Neural cell (in vitro differentiated cells): Measurements from ENCODE around the gene STKLD1. TPM values are rescaled to one million over a fixed set of nuclear protein-coding genes. Genes with fewer than 3 reads are reported as not detected.

ENCODE experiments used
- H2AFZ ChIP-seq: fragments of 200-600, 300-800 bp; sonication (generic), shearing (Covaris generic); 2 replicates; pipeline ENCODE4 v1.6.0; 2014; ENCODE audit warnings: low read depth, mild to moderate bottlenecking, antibody characterized with exemption, low read length, moderate library complexity
- H3F3A ChIP-seq: fragments of 200-600 bp; shearing (Covaris generic); 2 replicates; pipeline ENCODE4 v1.6.1; 2016; ENCODE audit warnings: mild to moderate bottlenecking, moderate library complexity, mixed read lengths, antibody characterized with exemption, low read length; ENCODE audit not compliant: insufficient read depth, poor library complexity, severe bottlenecking
- H3K27ac ChIP-seq: fragments of 200-600, 300-800 bp; sonication (generic), shearing (Covaris generic); 2 replicates; pipeline ENCODE4 v1.5.1; 2014; ENCODE audit warnings: mild to moderate bottlenecking, low read length, moderate library complexity
- H3K27me3 ChIP-seq: fragments of 300-800, 200-600 bp; sonication (generic), shearing (Covaris generic); 2 replicates; pipeline ENCODE4 v1.6.0; 2014; ENCODE audit warnings: mild to moderate bottlenecking, low read depth, low read length, moderate library complexity; ENCODE audit not compliant: insufficient read depth
- H3K36me3 ChIP-seq: fragments of 300-800, 200-600 bp; sonication (generic), shearing (Covaris generic); 2 replicates; pipeline ENCODE4 v1.5.1; 2014; ENCODE audit warnings: mild to moderate bottlenecking, antibody characterized with exemption, low read length, moderate library complexity; ENCODE audit not compliant: insufficient read depth
- H3K4me2 ChIP-seq: fragments of 300-800, 200-600 bp; sonication (generic), shearing (Covaris generic); 2 replicates; pipeline ENCODE4 v1.6.0; 2014; ENCODE audit warnings: mild to moderate bottlenecking, low read length
- H3K4me3 ChIP-seq: fragments of 300-800, 200-600 bp; sonication (generic), shearing (Covaris generic); 2 replicates; pipeline ENCODE4 v1.5.1; 2014; ENCODE audit warnings: mild to moderate bottlenecking, low read length, moderate library complexity
- H3K79me2 ChIP-seq: fragments of 200-600 bp; shearing (Covaris generic); replicated peaks from 2 replicates; pipeline ENCODE4 v1.6.0; 2014; ENCODE audit warnings: mild to moderate bottlenecking, low read length, moderate library complexity; ENCODE audit not compliant: insufficient read depth
- H3K9ac ChIP-seq: fragments of 300-800, 200-600 bp; sonication (generic), shearing (Covaris generic); 2 replicates; pipeline ENCODE4 v1.6.1; 2016; ENCODE audit warnings: mild to moderate bottlenecking, low read length, mixed read lengths
- H3K9me2 ChIP-seq: fragments of 200-600 bp; shearing (Covaris generic); 2 replicates; pipeline ENCODE4 v1.6.1; 2016; ENCODE audit warnings: mild to moderate bottlenecking, low read length, mixed read lengths; ENCODE audit not compliant: insufficient read depth
- H3K9me3 ChIP-seq: fragments of 200-600, 300-800 bp; sonication (generic), shearing (Covaris generic); 2 replicates; pipeline ENCODE4 v1.6.1; 2016; ENCODE audit warnings: mild to moderate bottlenecking, mixed run types, low read length, moderate library complexity, mixed read lengths
- H4K20me1 ChIP-seq: fragments of 200-600 bp; shearing (Covaris generic); 2 replicates; pipeline ENCODE4 v1.6.1; 2016; ENCODE audit warnings: mild to moderate bottlenecking, mixed run types; ENCODE audit not compliant: insufficient read depth
- EP300 ChIP-seq: fragments of 450-650 bp; conservative IDR thresholded peaks from 2 replicates; pipeline ENCODE4 v1.6.1; 2014; ENCODE audit warnings: antibody characterized with exemption, mild to moderate bottlenecking, moderate library complexity; ENCODE audit not compliant: poor library complexity, severe bottlenecking
- EZH2 ChIP-seq: fragments of 200-600, 300-800 bp; shearing (Covaris generic), sonication (generic); IDR thresholded peaks from 2 replicates; pipeline ENCODE4 v1.6.1; 2014; ENCODE audit warnings: antibody characterized with exemption, low read length, borderline replicate concordance, mild to moderate bottlenecking; ENCODE audit not compliant: insufficient read depth, poor library complexity, severe bottlenecking
- MXI1 ChIP-seq: fragments of 450-650 bp; conservative IDR thresholded peaks from 2 replicates; pipeline ENCODE4 v1.6.1; 2014; ENCODE audit warnings: antibody characterized with exemption, mild to moderate bottlenecking; ENCODE audit not compliant: poor library complexity, severe bottlenecking
- POLR2AphosphoS5 ChIP-seq: IDR thresholded peaks from 2 replicates; pipeline ENCODE4 v1.6.1; 2012
- RAD21 ChIP-seq: fragments of 450-650 bp; conservative IDR thresholded peaks from 2 replicates; pipeline ENCODE4 v1.6.1; 2014; ENCODE audit warnings: antibody characterized with exemption, mild to moderate bottlenecking, moderate library complexity
- REST ChIP-seq: IDR thresholded peaks from 2 replicates; pipeline ENCODE4 v1.6.1; 2012; ENCODE audit warnings: borderline replicate concordance
- SMC3 ChIP-seq: fragments of 450-650 bp; conservative IDR thresholded peaks from 2 replicates; pipeline ENCODE4 v1.6.1; 2014; ENCODE audit warnings: antibody characterized with exemption, mild to moderate bottlenecking, moderate library complexity; ENCODE audit not compliant: poor library complexity
- TAF1 ChIP-seq: IDR thresholded peaks from 2 replicates; pipeline ENCODE4 v1.6.1; 2012; ENCODE audit warnings: low read depth
- polyA plus RNA-seq: library from polyadenylated mRNA; depleted of rRNA; stranded (reverse); fragments of >200 nt; gene quantifications from 2 replicates; pipeline ENCODE4 v1.2.3, GENCODE V29; 2014
- TF ChIP-seq, protein P1 (sequence below): fragments of 450-650 bp; IDR thresholded peaks from 2 replicates; pipeline ENCODE4 v1.5.1; 2014; ENCODE audit warnings: antibody characterized with exemption, mild to moderate bottlenecking, moderate library complexity; ENCODE audit not compliant: poor library complexity, severe bottlenecking

STKLD1 gene
- polyA plus RNA-seq, 1 donor from 2014 or later = 1.1 TPM

DNA sequence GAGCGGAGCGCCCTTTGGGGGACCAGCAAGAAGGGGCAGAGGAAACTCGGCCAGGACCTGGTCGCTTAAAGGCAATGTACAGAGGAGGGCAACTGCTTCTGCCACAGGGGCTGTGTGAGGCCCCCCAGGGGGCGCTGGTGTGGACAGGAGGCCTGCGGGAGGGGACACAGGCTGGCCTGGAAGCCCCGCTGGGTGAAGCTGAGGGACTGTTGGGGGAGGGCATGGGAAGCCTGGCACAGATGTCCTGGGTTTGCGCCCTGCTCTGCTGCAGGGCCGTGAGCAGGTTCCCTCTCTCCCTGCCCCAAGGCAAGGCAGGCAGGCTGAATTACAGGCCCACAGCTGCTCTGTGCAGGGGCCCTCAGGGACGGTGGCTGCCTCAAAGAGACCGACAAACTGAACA is 33.6 kb upstream of the STKLD1 start:
- peaks cover 10% of the 10 kb centered on the region for H3K79me2 ChIP-seq
- TF ChIP-seq TAF1 (no peak), RAD21 (no peak), POLR2AphosphoS5 (no peak), EP300 (no peak), EZH2 (no peak), MXI1 (no peak), REST (no peak), SMC3 (no peak)
- TF ChIP-seq, protein P1, sequence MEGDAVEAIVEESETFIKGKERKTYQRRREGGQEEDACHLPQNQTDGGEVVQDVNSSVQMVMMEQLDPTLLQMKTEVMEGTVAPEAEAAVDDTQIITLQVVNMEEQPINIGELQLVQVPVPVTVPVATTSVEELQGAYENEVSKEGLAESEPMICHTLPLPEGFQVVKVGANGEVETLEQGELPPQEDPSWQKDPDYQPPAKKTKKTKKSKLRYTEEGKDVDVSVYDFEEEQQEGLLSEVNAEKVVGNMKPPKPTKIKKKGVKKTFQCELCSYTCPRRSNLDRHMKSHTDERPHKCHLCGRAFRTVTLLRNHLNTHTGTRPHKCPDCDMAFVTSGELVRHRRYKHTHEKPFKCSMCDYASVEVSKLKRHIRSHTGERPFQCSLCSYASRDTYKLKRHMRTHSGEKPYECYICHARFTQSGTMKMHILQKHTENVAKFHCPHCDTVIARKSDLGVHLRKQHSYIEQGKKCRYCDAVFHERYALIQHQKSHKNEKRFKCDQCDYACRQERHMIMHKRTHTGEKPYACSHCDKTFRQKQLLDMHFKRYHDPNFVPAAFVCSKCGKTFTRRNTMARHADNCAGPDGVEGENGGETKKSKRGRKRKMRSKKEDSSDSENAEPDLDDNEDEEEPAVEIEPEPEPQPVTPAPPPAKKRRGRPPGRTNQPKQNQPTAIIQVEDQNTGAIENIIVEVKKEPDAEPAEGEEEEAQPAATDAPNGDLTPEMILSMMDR = no peak

DNA sequence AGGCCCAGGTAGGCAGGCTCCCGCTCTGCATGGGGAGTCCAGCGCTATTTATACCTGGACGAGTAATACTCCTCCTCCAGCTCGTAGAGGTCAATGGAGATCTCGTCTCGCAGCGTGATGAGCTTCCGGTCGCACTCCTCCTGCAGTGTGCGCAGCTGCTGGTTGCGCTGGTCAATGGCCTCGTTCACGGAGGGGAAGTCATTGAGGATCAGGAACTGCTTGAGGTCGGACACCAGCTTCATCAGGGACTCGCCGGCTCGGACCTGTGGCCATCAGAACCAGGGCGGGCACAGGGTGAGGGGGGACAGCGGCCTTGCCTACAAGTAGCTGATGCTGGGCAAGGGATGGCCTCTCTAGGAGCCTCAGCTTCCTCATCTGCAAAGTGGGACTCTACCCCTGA is 32.1 kb upstream of the STKLD1 start:
- Histone ChIP-seq H4K20me1 (no peaks in the 10 kb centered on the region), H3K9me3 (no peaks in the 10 kb centered on the region), H3F3A (no peaks in the 10 kb centered on the region), H3K27ac (no peak overlapping the region), H3K9me2 (no peaks in the 10 kb centered on the region), H3K27me3 (no peaks in the 10 kb centered on the region), H3K4me3 (no peak overlapping the region), H3K4me2 (no peak overlapping the region), H2AFZ (no peak overlapping the region), H3K36me3 (no peaks in the 10 kb centered on the region), H3K9ac (no peak overlapping the region), H3K79me2 (peaks cover 20% of the 10 kb centered on the region)
- TF ChIP-seq EZH2 (no peak), SMC3 (no peak), MXI1 (no peak), TAF1 (no peak), RAD21 (no peak), POLR2AphosphoS5 (no peak), REST (no peak), EP300 (no peak)
- TF ChIP-seq, protein P1 = no peak

More for the DNA sequence above, 33.6 kb upstream of the STKLD1 start:
- Histone ChIP-seq H4K20me1 (no peaks in the 10 kb centered on the region), H3K27ac (no peak overlapping the region), H3K4me2 (no peak overlapping the region), H3F3A (no peaks in the 10 kb centered on the region), H3K27me3 (no peaks in the 10 kb centered on the region), H3K4me3 (no peak overlapping the region), H3K9ac (no peak overlapping the region), H3K36me3 (no peaks in the 10 kb centered on the region), H3K9me3 (no peaks in the 10 kb centered on the region), H3K9me2 (no peaks in the 10 kb centered on the region), H2AFZ (no peak overlapping the region)
